HG03558 (cell line): ENCODE measurements around the gene C10orf88.

Experiments used
- ATAC-seq: cut with Tn5 transposase; IDR thresholded peaks from one replicate; pipeline ENCODE4 v1.9.1; 2021; ENCODE audit warnings: moderate number of reproducible peaks; ENCODE audit not compliant: unreplicated experiment; ENCODE audit errors: extremely low read depth

Gene C10orf88

GRCh38 chr10:122953902-122954730 is at the start of gene C10orf88:
TSS of gene C10orf88 (minus strand) at chr10:122954227. CDS start at chr10:122954178, 49 bp downstream.
- peak; percentile 92 for ATAC-seq

GRCh38 chr10:123001370-123001769 is 47.3 kb upstream of the C10orf88 start:
- ATAC-seq: no peak

GRCh38 chr10:123000155-123000554 is 46.1 kb upstream of the C10orf88 start:
- no peak for ATAC-seq

- ATAC-seq: no peak
Measured at GRCh38 chr10:122999347-122999746, 45.3 kb upstream of the C10orf88 start.

- no peak for ATAC-seq
Measured at GRCh38 chr10:122998934-122999333, 44.9 kb upstream of the C10orf88 start.

GRCh38 chr10:122998360-122998917 is 44.4 kb upstream of the C10orf88 start:
- no peak for ATAC-seq

GRCh38 chr10:122997864-122998263 is 43.8 kb upstream of the C10orf88 start:
- no peak for ATAC-seq

- ATAC-seq: no peak
Measured at GRCh38 chr10:122995936-122996335, 41.9 kb upstream of the C10orf88 start.

- no peak for ATAC-seq
Measured at GRCh38 chr10:122993797-122994336, 39.8 kb upstream of the C10orf88 start.

- no peak for ATAC-seq
Measured at GRCh38 chr10:122992031-122992585, 38.1 kb upstream of the C10orf88 start.

- no peak for ATAC-seq
Measured at GRCh38 chr10:122990278-122990677, 36.3 kb upstream of the C10orf88 start.

- ATAC-seq: no peak
Measured at GRCh38 chr10:122988501-122988900, 34.5 kb upstream of the C10orf88 start.

- ATAC-seq: no peak
Measured at GRCh38 chr10:122986335-122986734, 32.3 kb upstream of the C10orf88 start.

GRCh38 chr10:122984708-122985107 is 30.7 kb upstream of the C10orf88 start:
- no peak for ATAC-seq

- ATAC-seq: no peak
Measured at GRCh38 chr10:122983898-122984297, 29.9 kb upstream of the C10orf88 start.

GRCh38 chr10:122981066-122981464 is 27.0 kb upstream of the C10orf88 start:
- no peak for ATAC-seq

- peak; percentile 86 for ATAC-seq
Measured at GRCh38 chr10:122980209-122981065, 26.4 kb upstream of the C10orf88 start, which contains the start of gene PSTK. TSS of gene PSTK (plus strand) at chr10:122980401. CDS start at chr10:122980480, 79 bp downstream.

- no peak for ATAC-seq
Measured at GRCh38 chr10:122974543-122975064, 20.6 kb upstream of the C10orf88 start.

GRCh38 chr10:122974023-122974422 is 20.0 kb upstream of the C10orf88 start:
- ATAC-seq: no peak

- ATAC-seq: no peak
Measured at GRCh38 chr10:122968698-122969097, 14.7 kb upstream of the C10orf88 start.
